Tibial artery (tissue), 4 donors: ENCODE data around the gene PLET1.

Experiments used
- DNase-seq, 2 donors: peaks; one replicate each; pipeline ENCODE4 v3.0.0-alpha.2; 2019
- H3K27ac ChIP-seq, 2 donors: fragments of 200-600 bp; sonication (generic) in 1 of 2; 1 replicate in 1 of 2; 2 replicates in 1 of 2; pipeline ENCODE4 v1.5.1; 2018 to 2019; ENCODE audit warnings: mild to moderate bottlenecking in 1 of 2
- H3K27me3 ChIP-seq, 2 donors: fragments of 200-600 bp; sonication (generic) in 1 of 2; one replicate each; pipeline versions ENCODE4 v1.5.1 to v1.6.0; 2016 to 2019
- H3K36me3 ChIP-seq, 3 donors: fragments of 200-600 bp; sonication (generic) in 2 of 3; one replicate each; pipeline ENCODE4 v1.5.1; 2016 to 2019; ENCODE audit warnings: mild to moderate bottlenecking in 2 of 3
- H3K4me1 ChIP-seq, 4 donors: fragments of 200-600 bp; sonication (generic) in 2 of 4; 1 replicate in 3 of 4; 2 replicates in 1 of 4; pipeline ENCODE4 v1.5.1; 2016 to 2019
- H3K4me3 ChIP-seq, 2 donors: fragments of 200-600 bp; sonication (generic) in 1 of 2; 1 replicate in 1 of 2; 2 replicates in 1 of 2; pipeline ENCODE4 v1.5.1; 2018 to 2019; ENCODE audit warnings: mild to moderate bottlenecking in 2 of 2
- H3K9me3 ChIP-seq, 3 donors: fragments of 200-600 bp; sonication (generic) in 1 of 3; one replicate each; pipeline ENCODE4 v1.5.1; 2016 to 2019
- CTCF ChIP-seq, 2 experiments: fragments of 200-600 bp in 1 of 2; fragments of 450-650 bp in 1 of 2; IDR thresholded peaks; one replicate each; pipeline ENCODE4 v1.5.1; 2017 to 2019; ENCODE audit warnings: antibody characterized with exemption in 2 of 2, mild to moderate bottlenecking in 1 of 2, moderate library complexity in 1 of 2
- intact Hi-C: fragments of 100-400 bp; cut with DNase I; formaldehyde crosslinking; loops from one replicate; pipeline ENCODE4 v1.15.0; 2023; ENCODE audit warnings: low total_unique reads

Gene PLET1

DNA sequence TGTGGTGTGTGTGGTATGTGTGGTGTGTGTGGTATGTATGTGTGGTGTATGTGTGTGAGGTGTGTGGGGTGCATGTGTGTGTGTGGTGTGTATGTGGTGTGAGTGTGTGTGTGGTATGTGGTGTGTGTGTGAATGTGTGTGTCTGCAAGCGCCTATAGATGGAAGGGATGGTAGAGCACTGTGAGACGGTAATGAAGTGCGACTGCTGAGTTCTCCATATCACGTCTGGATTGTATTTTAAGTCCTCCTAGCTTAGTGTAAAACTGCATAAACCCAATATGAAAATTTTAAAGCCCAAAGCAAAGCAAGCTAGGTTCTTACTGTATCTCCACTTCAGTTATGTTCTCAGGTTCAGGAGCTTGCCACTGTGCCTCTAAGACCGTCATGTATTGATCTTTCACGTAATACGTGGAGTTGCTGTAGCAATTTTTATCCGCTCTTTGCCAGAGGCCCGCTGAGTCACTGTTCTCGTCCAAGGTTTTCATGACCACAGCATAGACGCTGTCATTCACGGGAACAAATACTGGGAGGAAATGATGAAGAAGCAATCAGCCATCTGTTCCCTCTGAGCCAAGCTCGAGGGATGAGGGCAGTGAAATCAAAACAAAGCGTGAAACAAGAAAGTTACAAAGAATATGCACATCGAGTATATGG lies 5.5 kb downstream of the PLET1 start:
- Histone ChIP-seq H3K4me1 (no peaks in the 10 kb centered on the region), H3K9me3 (no peaks in the 10 kb centered on the region), H3K27me3 (no peaks in the 10 kb centered on the region), H3K27ac (no peak overlapping the region), H3K36me3 (peaks cover 0 to under 1% (median 0%) of the 10 kb centered on the region in 3 donors), H3K4me3 (no peak overlapping the region)
- TF ChIP-seq CTCF (IDR thresholded peaks at IDR 0.05), result no peak
- DNase-seq, result peak in 1 of 2 donors; percentile 41
- intact Hi-C loops, result no loop called here

DNA sequence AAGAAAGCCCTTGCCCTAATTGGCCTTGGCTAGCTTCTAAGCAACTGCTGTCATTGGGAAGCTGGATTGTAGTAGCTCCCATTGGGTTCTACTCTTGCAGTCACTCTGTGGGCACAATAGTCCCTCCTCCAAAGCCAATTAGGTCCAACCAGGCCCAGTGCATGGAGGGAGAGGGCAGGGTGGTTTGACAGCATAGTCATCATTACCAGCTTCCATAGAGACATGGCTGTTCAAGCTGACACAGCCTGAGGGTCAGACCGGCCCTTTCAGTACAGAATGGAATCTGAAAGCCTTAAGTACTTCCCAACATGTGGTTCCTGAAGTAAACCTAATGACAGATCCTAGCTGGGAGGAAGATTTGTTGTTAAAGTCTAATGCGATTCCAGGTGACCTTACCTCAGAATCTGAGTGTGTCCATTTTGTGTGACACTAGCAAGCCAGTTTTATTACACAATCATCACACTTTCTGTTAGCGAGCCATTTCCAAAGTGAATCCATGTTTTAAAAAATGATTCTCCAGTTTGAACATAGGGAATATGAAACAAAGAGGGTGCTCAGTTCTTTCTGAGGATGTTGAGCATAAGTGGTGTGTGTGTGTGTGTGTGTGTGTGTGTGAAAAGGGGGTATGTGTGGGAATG lies 6.9 kb downstream of the PLET1 start:
- DNase-seq, result no peak
- no peak for TF ChIP-seq CTCF (IDR thresholded peaks at IDR 0.05)
- Histone ChIP-seq H3K27ac (no peak overlapping the region), H3K4me3 (no peak overlapping the region), H3K9me3 (no peaks in the 10 kb centered on the region), H3K4me1 (no peaks in the 10 kb centered on the region), H3K36me3 (no peaks in the 10 kb centered on the region), H3K27me3 (no peaks in the 10 kb centered on the region)
- intact Hi-C loops, result no loop called here

- no peak for DNase-seq
- no peak overlapping the region for H3K27ac ChIP-seq
- TF ChIP-seq CTCF (IDR thresholded peaks at IDR 0.05), result no peak
- H3K9me3 ChIP-seq, result no peaks in the 10 kb centered on the region
- H3K4me1 ChIP-seq, result no peaks in the 10 kb centered on the region
- intact Hi-C loops, result no loop called here
- H3K27me3 ChIP-seq, result no peaks in the 10 kb centered on the region
- no peak overlapping the region for H3K4me3 ChIP-seq
- no peaks in the 10 kb centered on the region for H3K36me3 ChIP-seq
These were observed 10.6 kb downstream of the PLET1 start for GRCh38 chr11:112249871-112250610.

- intact Hi-C loops, result no loop called here
- Histone ChIP-seq H3K4me1 (no peaks in the 10 kb centered on the region), H3K36me3 (no peaks in the 10 kb centered on the region), H3K9me3 (no peaks in the 10 kb centered on the region), H3K27ac (no peak overlapping the region), H3K27me3 (no peaks in the 10 kb centered on the region), H3K4me3 (no peak overlapping the region)
- no peak for DNase-seq
- no peak for TF ChIP-seq CTCF (IDR thresholded peaks at IDR 0.05)
These were observed 12.5 kb downstream of the PLET1 start for GRCh38 chr11:112248201-112248600.

DNA sequence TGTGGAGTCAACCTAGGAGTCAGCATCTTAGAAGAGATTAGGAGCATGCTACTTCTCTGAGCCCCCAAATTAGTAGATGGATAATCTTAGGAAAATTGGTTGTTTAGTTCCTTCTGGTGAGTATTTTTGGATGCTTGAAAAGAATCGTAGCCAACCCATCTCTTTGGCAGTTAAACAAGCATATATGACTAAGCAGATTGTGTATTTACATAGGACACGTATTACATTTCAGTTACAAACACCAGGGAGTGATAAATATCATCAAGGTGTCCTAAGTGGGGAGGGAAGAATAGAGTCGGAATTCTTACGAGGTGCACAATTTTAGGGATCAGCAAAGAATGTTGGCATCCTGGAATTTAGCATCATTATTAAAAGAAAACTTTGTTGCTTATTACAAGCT lies 13.5 kb downstream of the PLET1 start:
- Histone ChIP-seq H3K4me3 (no peak overlapping the region), H3K36me3 (peaks cover 0 to 8% (median 6%) of the 10 kb centered on the region in 3 donors), H3K4me1 (no peaks in the 10 kb centered on the region), H3K9me3 (no peaks in the 10 kb centered on the region), H3K27me3 (no peaks in the 10 kb centered on the region), H3K27ac (no peak overlapping the region)
- intact Hi-C loops, result no loop called here
- no peak for DNase-seq
- no peak for TF ChIP-seq CTCF (IDR thresholded peaks at IDR 0.05)
